AG09309 (cell line): Measurements from ENCODE around the gene PDIA6.

ENCODE experiments used
- DNase-seq: peaks from one replicate; pipeline ENCODE4 v3.0.0-alpha.2; 2010; ENCODE audit warnings: low read depth
- H3K4me3 ChIP-seq: 2 replicates; pipeline ENCODE4 v1.5.1; 2011; ENCODE audit warnings: mild to moderate bottlenecking, low read depth, low read length, moderate library complexity; ENCODE audit not compliant: control insufficient read depth
- CTCF ChIP-seq: IDR thresholded peaks from 2 replicates; pipeline ENCODE4 v1.5.1; 2011; ENCODE audit warnings: mild to moderate bottlenecking, low read depth, low read length, inconsistent platforms; ENCODE audit not compliant: insufficient read depth, control insufficient read depth; ENCODE audit errors: missing control alignments

The PDIA6 gene

GRCh38 chr2:10832203-10832936 is 19.8 kb upstream of the PDIA6 start:
- DNase-seq: peak; percentile 29
- TF ChIP-seq CTCF: peak; percentile 98
- H3K4me3 ChIP-seq: no peak overlapping the region

GRCh38 chr2:10831400-10831985 is 18.9 kb upstream of the PDIA6 start:
- DNase-seq: no peak
- TF ChIP-seq CTCF: no peak
- H3K4me3 ChIP-seq: no peak overlapping the region

GRCh38 chr2:10830641-10831399 is 18.2 kb upstream of the PDIA6 start:
- no peak overlapping the region for H3K4me3 ChIP-seq
- DNase-seq: no peak

GRCh38 chr2:10830203-10830602 is 17.6 kb upstream of the PDIA6 start:
- no peak for DNase-seq
- H3K4me3 ChIP-seq: no peak overlapping the region
- no peak for TF ChIP-seq CTCF

More at GRCh38 chr2:10830641-10831399, 18.2 kb upstream of the PDIA6 start:
- TF ChIP-seq CTCF: no peak

- no peak overlapping the region for H3K4me3 ChIP-seq
- no peak for TF ChIP-seq CTCF
- no peak for DNase-seq
Measured at GRCh38 chr2:10829299-10829698, 16.7 kb upstream of the PDIA6 start.

GRCh38 chr2:10828346-10828745 is 15.8 kb upstream of the PDIA6 start:
- TF ChIP-seq CTCF: no peak
- DNase-seq: no peak
- no peak overlapping the region for H3K4me3 ChIP-seq
